Glomerular visceral epithelial cell (primary cell): ENCODE measurements around the gene CAVIN4.

Experiments
- DNase-seq: peaks from one replicate; pipeline ENCODE4 v3.0.0-alpha.2; 2016; ENCODE audit errors: extremely low spot score

CAVIN4 gene

GRCh38 chr9:100577776-100578448 is at the start of gene CAVIN4:
Gene CAVIN4 (plus strand): TSS chr9:100578079. CDS start chr9:100578144, 65 bp downstream.
- DNase-seq: no peak

- no peak for DNase-seq
These were observed 43.5 kb upstream of the CAVIN4 start for GRCh38 chr9:100534401-100534800.

- DNase-seq: no peak
These were observed 37.6 kb upstream of the CAVIN4 start for GRCh38 chr9:100540327-100540726.

GRCh38 chr9:100549048-100549447 is 28.8 kb upstream of the CAVIN4 start:
- DNase-seq: no peak

- DNase-seq: no peak
These were observed 22.9 kb upstream of the CAVIN4 start for GRCh38 chr9:100554935-100555401.

- no peak for DNase-seq
These were observed 22.4 kb upstream of the CAVIN4 start for GRCh38 chr9:100555471-100555870.

- no peak for DNase-seq
These were observed 20.8 kb upstream of the CAVIN4 start for GRCh38 chr9:100557053-100557452.

GRCh38 chr9:100561256-100561655 is 16.6 kb upstream of the CAVIN4 start:
- no peak for DNase-seq

GRCh38 chr9:100567856-100568255 is 10.0 kb upstream of the CAVIN4 start:
- DNase-seq: no peak

GRCh38 chr9:100573655-100574260 is 4.1 kb upstream of the CAVIN4 start:
- DNase-seq: no peak

GRCh38 chr9:100575006-100575405 is 2.9 kb upstream of the CAVIN4 start:
- no peak for DNase-seq

- DNase-seq: peak; percentile 82
These were observed 2.0 kb upstream of the CAVIN4 start for GRCh38 chr9:100575765-100576386.

GRCh38 chr9:100578610-100579009 is 731 bp downstream of the CAVIN4 start:
- DNase-seq: no peak

- DNase-seq: no peak
These were observed 1.8 kb downstream of the CAVIN4 start for GRCh38 chr9:100579665-100580064.

GRCh38 chr9:100580257-100580656 is 2.4 kb downstream of the CAVIN4 start:
- DNase-seq: no peak

- no peak for DNase-seq
These were observed 3.2 kb downstream of the CAVIN4 start for GRCh38 chr9:100581081-100581480.

- no peak for DNase-seq
These were observed 3.8 kb downstream of the CAVIN4 start for GRCh38 chr9:100581661-100582060.

GRCh38 chr9:100583014-100583802 is 5.3 kb downstream of the CAVIN4 start:
- no peak for DNase-seq

GRCh38 chr9:100584951-100585350 is 7.1 kb downstream of the CAVIN4 start:
- DNase-seq: no peak

GRCh38 chr9:100586093-100586492 is 8.2 kb downstream of the CAVIN4 start:
- no peak for DNase-seq

GRCh38 chr9:100587375-100587774 is 9.5 kb downstream of the CAVIN4 start:
- peak; percentile 51 for DNase-seq

- no peak for DNase-seq
These were observed 11.7 kb downstream of the CAVIN4 start for GRCh38 chr9:100589582-100589981.
